ENCODE results near the gene RPL18.
"Not testable (repeated sequence)": the region's sequence is repeated elsewhere in the genome, so short reads cannot be mapped to it uniquely, and the experiment has no call there.

The RPL18 gene

GRCh38 chr19:48644839-48645619 is 26.1 kb upstream of the RPL18 start:
- peak; percentile 81 for DNase-seq (ENCODE audit: low read depth, low spot score)

GRCh38 chr19:48644355-48644754 is 25.4 kb upstream of the RPL18 start:
- no peak for DNase-seq (ENCODE audit: low read depth, low spot score)

GRCh38 chr19:48642862-48643261 is 23.9 kb upstream of the RPL18 start:
- no peak for DNase-seq (ENCODE audit: low read depth, low spot score)

GRCh38 chr19:48641850-48642249 is 22.9 kb upstream of the RPL18 start:
- DNase-seq (ENCODE audit: low read depth, low spot score): no peak

DNA sequence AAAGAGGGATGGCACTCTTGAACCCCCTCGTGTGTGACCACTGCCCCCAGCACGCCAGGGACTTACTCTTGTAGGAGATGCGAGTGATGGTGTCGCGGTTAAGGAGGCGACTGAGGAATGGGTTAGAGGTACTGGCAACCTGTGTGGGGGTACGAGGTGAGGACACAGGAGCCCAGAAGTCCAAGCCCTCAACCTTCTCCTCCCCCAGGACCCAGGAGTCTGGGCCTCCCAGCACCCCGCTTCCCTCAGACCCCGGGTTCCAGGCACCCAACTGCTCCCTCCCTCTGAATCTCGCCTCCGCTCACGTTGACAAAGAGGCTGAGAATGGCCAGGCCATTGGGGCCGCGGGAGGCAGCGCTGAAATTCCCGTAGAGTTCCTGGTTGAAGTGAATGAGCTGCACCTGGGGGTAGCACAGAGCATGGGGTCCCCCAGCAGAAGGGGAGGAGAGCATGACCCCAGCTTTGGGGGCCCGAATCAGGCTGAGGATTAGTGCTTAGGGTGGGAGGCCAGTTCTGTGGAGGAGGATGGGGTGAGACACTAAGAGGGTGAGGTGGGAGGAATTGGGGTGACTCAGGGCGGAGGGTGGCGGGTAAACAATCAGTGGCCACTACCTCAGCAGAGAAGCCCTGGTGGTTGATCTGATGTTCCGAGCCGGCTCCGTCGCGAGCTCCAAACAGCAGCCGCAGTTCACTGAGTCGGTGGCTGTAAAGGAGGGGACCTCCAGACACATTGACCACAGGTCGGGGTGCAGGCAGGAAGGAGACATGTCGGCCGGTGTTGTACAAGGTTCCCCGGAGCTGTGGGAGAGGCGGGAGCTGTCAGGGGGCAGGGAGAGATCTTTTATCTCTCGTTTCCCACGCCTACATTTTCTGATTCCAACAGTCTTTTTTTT is 20.8 kb upstream of the RPL18 start:
- DNase-seq (ENCODE audit: low read depth, low spot score): no peak

GRCh38 chr19:48638831-48639381 is 19.9 kb upstream of the RPL18 start:
- DNase-seq (ENCODE audit: low read depth, low spot score): no peak

DNA sequence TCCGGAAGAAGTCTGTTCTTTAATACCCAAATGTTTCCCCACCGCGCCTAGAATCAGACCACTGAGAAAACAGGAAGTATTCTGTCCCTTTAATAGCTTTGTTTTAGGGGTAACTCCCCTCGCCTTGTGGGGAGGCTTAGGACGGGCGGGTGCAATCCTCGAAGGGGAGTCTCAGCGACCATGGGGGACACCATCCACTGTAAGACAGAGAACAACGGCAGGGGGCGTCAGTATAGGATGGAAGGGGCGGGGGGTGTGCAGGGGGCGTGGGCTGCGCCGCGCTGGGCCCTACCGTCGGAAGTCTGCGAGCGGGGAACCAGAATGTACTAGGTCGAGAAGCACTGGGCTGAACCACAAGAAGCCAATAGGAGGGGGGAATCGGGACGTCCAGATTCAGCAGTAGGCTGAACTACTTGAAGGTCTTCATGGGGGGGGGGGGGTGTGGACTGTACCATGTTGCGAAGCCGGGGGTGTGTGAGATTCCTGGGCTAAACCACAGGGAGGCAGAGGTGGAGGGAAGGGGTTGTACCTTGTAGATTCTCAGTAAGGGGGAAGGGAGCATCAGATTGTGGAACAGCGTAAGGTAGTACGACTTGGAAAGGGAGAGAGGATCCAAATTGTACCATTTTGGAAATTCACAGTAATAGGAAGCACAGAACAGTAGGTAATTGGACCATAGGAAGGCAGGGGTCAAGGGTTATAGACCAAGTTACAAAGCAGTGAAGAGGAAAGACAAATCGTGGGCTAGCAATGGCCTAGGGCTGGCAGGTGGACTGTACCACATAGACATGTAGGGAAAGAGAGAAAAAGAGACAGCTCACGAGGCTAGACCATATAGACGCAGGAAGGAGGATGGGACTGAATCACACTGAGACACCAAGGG is 19.2 kb upstream of the RPL18 start:
- DNase-seq (ENCODE audit: low read depth, low spot score): peak; percentile 95

DNA sequence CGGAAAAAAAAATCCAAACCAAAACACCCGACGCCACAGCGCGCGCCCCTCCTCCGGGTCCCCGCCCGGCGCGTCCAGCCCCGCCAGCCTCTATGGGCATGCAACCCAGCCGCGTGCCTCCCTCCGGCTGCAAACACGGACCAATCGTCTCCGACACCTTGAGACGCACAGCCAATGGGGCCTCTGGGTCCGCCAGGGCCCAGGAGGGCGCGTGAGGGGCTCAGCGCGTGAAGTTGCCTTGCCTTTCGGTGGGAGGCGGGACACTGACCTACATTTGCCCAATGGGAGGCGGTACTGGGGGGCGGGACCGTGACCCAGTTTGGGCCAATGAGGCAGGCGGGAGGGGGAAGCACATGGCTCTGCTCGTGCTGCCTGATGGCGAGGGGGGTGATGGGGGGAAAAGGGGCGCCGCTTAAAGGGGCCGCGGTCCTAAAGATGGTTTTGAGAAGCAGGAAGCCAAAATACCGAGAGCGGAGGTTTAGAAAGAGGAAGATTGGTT is 18.5 kb upstream of the RPL18 start:
- DNase-seq (ENCODE audit: low read depth, low spot score): peak; percentile 99

GRCh38 chr19:48636859-48637448 is 18.0 kb upstream of the RPL18 start, which contains the start of gene DBP:
TSS of gene DBP (minus strand) at chr19:48637379. CDS start at chr19:48636994, 385 bp downstream.
- no peak for DNase-seq (ENCODE audit: low read depth, low spot score)

GRCh38 chr19:48635966-48636858 is 17.2 kb upstream of the RPL18 start:
- DNase-seq (ENCODE audit: low read depth, low spot score): no peak

DNA sequence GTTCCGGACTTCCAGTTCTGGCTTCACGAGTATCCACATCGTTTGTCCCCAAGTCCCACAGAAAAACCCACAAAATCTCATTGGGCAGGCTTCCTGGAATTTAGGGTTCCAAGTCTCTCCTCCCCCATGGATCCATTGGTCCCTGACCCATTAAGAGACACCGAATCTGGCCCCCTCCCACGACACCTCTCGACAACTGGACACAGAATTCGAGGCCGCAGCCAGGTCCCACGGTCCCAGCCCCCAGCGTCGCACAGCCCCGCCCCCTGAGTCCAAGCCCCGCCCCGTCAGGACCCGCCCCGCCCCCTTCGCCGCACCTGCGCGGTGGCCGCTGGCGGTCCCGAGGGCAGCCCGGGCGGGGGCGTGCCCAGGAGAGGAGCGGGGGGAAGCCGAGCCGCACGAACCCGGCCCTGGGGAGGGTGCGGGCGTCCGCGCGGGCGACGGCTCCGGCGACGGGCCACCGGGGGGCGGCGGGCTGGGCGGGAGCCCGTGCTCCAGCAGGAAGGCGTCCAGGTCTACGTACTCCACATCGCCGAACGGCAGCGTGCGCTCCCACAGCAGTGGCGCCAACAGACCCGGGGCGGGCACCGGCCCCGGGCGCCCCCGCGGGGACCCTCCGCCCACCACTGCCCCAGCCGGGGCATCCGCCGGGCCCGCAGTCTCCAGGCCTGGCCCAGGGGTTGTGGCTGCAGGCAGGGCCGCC is 16.4 kb upstream of the RPL18 start:
- DNase-seq (ENCODE audit: low read depth, low spot score): peak; percentile 71

DNA sequence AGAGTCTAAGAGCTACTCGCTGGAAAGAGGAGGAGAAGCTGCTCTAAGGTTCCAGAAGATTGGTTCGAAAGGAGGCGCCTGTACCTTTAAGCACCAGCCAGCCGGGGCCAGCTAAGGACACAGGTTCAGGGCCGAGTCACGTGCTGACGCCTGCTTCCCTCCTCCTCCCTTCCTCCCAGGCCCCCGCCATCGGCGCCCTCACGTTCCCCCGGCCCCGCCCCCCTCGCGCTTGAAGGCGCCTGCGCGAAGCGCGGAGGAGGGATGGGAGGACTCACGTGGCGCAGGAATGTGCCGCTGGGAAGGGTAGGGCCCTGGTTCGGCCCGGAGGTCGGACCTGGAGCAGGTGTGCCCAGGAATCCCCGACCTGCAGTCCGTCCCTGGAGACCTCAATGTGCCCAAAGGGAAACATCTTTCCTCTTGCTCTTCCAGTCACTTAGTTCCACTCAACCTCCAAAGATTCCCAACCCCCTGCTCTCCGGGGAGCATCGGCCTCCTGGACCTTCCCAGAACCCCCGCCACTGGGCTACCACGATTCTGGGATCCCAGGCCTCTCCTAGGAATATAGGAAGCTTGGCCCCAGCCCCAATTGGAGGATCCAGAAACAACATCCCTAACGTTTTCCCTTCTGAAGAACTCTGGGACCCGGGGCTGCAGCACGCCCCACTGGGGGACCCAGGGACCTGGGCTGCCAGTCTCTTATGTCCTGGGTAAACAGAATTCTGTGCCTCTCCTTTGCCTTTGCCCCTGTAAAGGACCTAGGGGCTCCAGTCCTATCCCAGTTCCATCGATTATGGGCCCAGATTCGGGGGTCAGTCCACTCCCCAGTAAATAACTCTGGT is 15.7 kb upstream of the RPL18 start:
- peak; percentile 96 for DNase-seq (ENCODE audit: low read depth, low spot score)

- no peak for DNase-seq (ENCODE audit: low read depth, low spot score)
These were observed 15.0 kb upstream of the RPL18 start for GRCh38 chr19:48634036-48634342.

DNA sequence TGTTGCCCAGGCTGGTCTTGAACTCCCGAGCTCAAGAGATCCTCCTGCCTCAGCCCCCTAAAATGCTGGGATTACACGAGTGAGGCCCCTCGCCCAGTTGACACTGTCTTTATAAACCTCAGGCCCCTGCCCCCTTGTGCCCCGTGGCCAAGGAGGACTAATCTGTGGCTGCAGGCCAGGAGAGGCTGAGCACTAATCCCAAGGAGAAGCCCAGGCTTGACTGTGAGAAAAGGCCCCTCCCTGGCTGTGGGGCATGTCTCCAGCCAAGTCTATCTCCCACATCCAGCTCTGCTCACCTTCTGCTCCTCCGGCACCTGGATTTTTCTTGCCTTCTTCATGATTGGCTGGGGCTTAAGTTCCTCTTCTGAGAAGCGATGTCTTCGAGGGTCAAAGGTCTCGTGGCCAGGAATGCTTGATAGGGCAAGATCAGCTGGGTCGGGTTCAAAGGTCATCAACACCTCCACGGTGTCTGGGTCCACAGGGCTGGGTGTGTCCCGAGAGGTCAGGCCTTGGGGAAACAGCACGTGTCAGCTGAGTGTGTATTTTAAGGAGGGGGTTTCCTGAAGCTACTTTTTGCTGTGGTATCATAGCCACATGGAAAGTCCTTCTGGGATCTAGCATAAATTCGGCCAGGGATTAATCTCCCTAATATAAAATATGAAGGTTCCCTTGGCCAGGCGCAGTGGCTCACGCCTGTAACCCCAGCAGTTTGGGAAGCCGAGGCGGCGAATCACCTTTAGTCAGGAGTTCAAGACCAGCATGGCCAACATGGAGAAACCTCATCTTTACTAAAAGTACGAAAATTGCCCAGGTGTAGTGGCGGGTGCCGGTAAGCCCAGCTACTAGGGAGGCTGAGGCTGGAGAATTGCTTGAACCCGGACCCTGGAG is 14.4 kb upstream of the RPL18 start:
- DNase-seq (ENCODE audit: low read depth, low spot score): no peak

DNA sequence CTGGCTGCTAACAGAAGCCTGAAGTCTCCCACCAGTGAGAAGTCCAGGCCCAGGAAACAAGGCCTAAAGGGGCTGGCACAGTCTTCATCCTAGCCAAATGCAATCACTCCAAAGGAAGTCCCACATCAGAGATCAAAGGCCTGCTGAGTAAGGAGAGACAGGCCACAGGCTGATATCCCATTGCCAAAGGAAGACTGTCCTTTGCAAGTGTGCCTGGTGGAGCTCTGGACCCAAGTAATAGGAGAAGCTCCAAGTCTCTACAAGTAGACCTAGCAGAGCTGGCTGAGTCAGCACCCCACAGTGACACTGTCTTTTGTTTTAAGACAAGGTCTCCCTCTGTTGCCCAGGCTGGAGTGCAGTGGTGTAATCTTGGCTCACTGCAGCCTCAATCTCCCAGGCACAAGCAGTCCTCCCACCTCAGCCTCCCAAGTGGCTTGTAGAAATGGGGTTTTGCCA is 13.7 kb upstream of the RPL18 start:
- DNase-seq (ENCODE audit: low read depth, low spot score): no peak

- DNase-seq (ENCODE audit: low read depth, low spot score): not testable (repeated sequence)
These were observed 13.3 kb upstream of the RPL18 start for GRCh38 chr19:48632286-48632685.

- no peak for DNase-seq (ENCODE audit: low read depth, low spot score)
These were observed 12.2 kb upstream of the RPL18 start for GRCh38 chr19:48631225-48631624.

Measured in astrocyte of the hippocampus (primary cell).